GM12801 (cell line): ENCODE measurements around the gene DROSHA.

Source experiments
- TF ChIP-seq, protein P1 (sequence below): IDR thresholded peaks from one replicate; pipeline ENCODE4 v1.5.1; 2011; ENCODE audit warnings: control low read depth; ENCODE audit not compliant: insufficient read length; ENCODE audit errors: extremely low read depth

DROSHA gene

DNA sequence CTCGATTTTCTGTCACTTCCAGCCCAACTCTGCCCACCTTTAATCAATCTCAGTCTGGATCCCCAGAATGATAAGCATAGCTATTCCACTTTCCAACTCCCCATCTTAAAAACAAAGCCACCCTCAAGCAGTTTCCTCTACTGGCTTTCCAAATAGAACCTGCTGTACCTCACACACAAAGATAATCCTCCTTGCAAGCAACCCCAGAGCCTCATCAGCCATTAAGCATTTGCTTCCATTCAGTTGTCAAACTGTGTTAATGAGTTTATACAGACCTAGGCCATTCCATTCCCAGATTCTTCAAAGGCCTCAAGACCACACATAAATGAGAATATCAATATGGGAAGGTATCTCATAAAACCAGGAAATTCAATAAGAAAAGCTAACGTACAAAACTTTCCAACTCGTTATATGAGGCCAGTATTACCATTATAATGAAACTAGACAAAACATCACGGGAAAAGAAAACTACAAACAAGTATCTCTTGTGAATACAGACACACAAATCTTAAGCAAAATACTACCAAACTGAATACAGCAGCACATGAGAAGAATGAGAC, 86.8 kb downstream of the DROSHA start:
- TF ChIP-seq, protein P1, sequence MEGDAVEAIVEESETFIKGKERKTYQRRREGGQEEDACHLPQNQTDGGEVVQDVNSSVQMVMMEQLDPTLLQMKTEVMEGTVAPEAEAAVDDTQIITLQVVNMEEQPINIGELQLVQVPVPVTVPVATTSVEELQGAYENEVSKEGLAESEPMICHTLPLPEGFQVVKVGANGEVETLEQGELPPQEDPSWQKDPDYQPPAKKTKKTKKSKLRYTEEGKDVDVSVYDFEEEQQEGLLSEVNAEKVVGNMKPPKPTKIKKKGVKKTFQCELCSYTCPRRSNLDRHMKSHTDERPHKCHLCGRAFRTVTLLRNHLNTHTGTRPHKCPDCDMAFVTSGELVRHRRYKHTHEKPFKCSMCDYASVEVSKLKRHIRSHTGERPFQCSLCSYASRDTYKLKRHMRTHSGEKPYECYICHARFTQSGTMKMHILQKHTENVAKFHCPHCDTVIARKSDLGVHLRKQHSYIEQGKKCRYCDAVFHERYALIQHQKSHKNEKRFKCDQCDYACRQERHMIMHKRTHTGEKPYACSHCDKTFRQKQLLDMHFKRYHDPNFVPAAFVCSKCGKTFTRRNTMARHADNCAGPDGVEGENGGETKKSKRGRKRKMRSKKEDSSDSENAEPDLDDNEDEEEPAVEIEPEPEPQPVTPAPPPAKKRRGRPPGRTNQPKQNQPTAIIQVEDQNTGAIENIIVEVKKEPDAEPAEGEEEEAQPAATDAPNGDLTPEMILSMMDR = no peak

DNA sequence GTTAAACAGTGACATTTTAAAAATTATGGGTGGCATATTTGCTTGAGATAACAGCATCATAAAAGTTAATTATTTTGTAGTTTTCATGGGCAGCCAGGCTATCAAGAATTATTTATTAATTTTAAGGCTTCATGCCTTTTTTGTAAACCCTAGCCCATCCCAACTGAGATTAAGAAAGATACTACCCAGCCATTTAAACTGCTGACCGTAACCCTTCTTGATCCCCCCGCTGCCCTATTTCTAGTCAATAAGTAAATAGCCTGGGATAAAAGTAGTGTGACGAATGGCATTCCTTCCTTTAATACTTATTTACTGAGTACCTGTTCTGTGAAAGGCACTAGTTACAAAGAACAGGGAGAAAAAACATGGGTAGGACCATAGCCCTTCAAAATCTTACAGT, 88.3 kb downstream of the DROSHA start:
- TF ChIP-seq, protein P1 = no peak

DNA sequence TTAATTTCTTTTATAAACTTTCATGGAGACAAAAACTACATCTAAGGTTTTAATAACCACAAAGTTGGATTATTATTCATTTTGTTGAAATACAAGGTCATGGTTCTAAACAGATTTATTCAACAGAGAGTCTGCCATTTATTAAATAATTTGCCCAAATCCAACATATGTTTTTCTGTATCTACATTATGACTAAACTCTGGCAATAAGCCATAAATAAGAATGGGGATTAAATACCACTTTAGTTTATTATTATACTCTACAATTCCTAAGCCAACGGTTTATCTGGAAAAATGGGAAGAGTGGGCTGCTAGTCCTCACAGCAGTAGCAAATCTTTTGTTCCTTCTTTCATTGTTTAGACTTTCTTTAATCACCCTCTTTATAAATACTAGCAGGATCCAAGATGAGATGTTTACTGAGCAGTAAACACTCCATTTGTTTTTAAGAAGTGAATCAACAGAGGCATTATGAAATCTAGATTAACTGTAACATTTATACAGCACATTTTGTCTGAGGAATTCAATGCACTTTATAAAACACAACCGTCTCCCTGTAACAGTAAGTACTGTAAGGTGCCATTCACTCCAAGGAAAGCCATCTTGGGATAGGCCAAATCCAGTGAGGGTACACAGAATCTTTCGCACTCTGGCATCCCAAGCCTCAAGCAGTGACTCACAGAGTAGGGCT, 89.7 kb downstream of the DROSHA start:
- TF ChIP-seq, protein P1 = no peak

DNA sequence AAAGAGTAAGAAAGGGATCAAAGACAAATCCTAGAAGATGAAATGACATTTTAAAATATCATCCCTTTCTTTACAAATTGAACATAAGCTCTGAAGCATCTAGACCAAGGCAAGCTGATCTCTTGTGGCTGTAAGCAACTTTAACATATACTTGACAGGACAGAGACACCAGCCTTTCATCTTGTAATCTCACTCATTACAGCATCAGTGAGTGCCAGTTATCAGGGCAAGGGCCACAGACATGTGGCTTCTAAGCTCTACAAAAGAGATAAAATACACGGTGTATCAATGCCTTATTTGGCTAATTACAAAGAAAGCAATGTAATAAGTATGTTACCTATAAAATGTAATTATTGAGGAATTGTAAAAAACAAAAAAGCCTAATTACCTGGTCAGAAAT, 95.0 kb downstream of the DROSHA start:
- TF ChIP-seq, protein P1 = no peak

DNA sequence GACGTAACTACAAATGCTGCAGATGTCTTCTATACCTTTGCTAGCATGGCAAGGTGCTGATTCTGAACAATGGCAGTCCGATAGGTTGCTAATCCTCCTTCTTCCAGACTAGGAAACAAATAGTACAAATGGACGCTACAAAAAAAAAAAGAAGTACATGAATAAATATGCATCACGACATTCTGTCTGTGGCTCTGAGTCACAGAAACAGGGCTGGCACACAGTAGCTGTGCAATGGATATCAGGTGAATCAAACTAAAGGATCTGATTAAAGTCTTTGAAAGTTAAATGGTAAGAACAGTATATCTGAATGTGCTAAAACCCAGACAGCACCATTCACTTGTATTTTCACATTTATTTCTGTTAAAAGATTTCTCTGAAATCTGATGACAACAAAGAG, 96.2 kb downstream of the DROSHA start:
- TF ChIP-seq, protein P1 = no peak

DNA sequence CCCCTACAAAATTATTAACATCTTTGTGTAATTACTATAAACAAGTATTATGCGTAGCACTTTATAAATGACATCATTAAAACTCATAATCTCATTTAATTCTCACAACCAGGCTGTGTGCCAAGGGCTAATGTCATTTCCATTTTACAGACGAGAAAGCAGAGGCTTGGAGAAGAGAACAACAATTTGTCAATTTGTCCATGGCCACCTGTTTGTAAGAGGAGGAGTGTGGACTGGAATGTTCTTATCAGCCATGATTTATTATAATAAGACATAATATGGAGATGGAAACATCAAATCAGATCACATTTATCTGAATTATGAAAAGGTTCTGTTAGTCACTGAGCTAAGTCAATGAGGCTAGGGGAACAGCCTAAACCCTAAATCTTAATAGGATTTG, 97.0 kb downstream of the DROSHA start:
- TF ChIP-seq, protein P1 = no peak

DNA sequence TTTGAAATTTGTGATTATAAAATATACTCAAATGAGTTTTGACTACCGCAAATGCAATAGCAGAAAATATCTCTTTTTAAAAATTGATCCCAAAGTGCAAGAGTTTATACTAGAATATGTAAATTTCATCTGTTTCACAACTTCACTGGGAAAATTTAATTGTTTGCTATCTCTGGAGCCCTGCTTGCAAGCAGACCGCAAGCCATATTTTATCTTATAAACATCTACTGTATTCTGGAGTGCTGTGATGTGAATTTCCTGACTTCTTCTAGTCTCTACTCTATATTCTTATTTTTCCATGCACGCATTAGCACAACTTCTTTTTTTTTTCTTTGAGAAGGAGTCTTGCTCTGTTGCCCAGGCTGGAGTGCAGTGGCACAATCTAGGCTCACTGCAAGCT, 98.7 kb downstream of the DROSHA start:
- TF ChIP-seq, protein P1 = no peak
